Ammon's horn (tissue), 1 donor: ENCODE data around the gene ERC1.

Experiments
- DNase-seq: peaks from one replicate; pipeline ENCODE4 v3.0.0-alpha.2; 2016; ENCODE audit warnings: low spot score

The ERC1 gene

DNA sequence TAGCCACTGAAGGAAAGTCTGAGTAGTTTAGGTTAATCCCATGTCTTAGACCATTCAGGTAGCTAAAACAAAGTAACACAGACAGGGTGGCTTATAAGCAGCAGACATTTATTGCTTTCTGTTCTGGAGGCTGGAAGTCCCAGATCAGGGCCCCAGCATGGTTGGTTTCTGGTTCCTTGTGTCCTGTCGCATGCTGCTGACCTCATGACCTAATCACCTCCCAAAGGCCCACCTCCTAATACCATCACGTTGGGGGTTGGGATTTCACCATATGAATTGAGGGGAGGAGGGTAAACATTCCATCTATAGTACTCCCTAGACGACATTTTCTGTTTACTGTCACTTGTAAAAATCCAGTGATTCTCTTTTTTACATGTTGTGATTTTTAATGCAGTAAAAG is 454.8 kb downstream of the ERC1 start:
- no peak for DNase-seq

DNA sequence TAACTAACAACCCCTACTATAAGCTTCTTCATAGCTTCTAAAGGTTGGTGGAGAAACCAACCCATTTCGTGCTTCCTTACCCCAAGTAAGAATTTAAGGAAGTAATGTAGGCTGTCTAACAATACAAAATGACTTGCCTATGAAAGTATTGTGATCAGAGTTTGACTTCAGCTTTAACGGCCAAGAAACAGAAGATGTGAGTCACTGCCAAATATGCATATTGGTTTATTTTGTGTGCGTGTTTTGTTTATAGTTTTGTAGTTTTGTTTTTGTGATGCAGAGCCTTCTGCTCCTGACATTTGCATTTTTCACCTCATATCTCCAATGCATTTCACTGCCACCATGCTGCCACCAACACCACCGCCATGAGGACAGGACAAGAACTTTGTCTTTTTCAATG is 457.3 kb downstream of the ERC1 start:
- no peak for DNase-seq

DNA sequence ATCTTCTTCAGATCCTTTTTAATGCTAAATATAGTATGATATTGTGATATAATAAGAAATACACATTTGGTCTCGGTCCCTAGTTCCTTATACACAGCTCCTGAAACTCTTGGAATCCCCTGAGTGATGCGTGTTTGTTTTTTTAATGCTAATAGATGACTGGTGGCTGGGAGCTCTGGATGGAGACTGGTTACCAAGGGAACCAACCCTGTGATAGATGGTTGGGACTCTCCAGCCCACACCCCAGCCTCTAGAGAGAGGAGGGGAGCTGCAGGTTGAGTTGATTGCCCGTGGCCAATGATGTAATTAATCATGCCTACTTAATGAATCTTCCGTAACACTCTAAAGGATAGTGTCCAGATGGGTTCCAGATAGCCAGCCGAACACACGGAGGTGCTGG is 462.8 kb downstream of the ERC1 start:
- no peak for DNase-seq

DNA sequence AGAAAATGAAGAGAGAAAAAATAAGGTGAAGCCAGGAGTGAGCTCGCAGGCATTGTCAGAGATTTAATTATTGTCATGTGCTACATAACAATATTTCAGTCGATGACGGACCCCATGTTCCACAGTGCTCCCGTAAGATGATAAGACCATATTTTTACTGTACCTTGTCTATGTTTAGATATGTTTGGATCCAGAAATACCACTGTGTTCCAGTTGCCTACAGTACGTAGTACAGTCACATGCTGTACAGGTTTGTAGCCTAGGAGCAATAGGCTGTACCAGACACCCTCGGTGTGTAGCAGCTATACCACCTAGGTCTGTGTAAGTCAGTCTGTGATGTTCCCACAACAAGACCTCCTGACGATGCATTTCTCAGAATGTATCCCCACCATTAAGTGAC is 465.9 kb downstream of the ERC1 start:
- DNase-seq = no peak

DNA sequence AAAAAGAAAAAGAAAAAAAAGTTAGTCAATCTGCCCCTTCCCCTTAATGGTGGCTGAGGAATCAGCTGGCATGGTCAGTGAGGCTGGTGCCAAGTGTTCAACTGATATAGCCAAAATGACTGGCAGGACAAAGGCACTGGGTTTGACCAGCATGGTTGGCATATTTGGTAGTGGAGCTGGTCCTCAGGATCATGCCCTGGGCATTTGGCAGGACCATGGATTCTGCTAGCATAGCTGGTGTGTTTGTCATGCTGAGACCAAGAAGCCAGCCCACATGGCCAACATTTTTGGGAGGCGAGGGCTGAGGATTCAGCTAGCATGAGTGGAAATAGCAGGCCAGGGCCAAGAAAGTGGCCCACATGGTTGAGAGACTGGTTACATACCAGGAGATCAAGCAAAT is 466.9 kb downstream of the ERC1 start:
- DNase-seq = no peak

DNA sequence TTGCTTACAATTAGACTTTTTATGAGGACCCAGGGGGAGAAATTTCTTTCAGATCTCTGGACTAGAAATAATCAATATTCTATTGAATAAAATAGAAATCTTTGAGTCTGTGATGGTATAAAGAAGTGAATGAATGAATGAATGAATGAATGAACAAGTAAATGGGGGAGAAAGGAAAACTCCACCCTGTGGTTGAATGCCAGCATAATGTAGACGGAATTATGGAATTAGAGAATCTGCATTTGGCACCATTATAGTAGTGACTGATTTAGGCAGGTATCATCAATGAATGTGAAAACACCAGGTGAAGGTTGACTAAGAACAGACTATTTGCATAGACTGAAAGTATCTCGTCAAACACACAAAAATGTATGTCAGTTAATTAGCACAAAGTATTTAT is 468.3 kb downstream of the ERC1 start:
- no peak for DNase-seq

DNA sequence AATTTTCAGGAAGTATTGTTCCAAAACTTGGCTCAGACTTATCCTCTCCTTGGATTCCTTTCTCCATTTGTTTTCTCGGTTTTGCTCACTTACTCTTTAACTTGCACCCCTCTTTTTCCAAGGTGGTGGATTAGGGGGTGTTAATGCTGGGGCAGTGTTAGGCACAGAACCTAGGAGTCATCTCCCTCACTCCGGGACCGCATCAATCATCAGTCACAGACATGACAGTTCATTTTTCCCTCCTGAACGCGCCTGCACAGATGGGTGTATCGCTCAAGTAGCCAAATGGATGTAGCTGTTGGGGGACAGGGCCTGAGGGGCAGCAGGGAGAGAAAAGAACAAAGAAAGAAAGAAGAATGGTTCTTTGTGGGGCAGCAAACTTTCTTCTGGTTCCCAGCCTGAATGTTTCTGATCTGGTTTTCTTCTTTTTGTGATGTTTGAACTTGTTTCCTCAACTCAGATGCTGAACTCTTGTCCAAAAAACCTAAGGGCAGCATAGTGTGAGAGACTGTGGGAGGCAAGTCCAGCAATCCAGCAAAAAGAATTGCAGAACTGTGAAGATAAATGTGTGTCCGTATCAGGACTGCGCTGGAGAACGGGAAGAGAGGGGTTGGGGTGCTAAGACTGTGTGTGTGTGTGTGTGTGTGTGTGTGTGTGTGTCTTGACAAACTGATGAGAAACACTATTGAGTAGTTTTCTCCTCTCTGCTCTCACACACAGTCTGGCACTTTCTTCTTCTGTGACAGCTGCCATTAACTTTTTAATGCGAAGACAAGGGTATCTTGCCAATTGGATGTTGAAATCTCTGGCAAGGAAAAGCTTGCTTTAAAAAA is 472.3 kb downstream of the ERC1 start:
- no peak for DNase-seq

DNA sequence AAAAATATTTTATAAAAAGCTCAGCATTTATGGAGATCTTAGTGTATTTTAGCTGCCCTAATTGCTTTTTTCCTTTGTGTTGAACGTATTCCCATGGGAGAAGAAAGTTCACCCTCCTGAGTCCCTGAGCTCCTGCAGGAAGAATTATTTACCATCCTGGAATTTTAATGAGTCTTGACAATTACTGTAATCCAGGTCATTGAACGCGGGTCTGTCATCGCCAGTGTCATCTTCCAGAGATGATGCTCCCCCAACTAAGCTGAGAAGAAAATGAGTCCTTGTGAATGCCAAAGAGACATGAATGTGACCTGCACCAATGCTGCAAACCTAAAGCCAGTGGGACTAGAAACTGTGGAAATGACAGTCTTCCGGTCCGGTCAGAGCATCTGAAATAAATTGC is 473.9 kb downstream of the ERC1 start:
- no peak for DNase-seq

DNA sequence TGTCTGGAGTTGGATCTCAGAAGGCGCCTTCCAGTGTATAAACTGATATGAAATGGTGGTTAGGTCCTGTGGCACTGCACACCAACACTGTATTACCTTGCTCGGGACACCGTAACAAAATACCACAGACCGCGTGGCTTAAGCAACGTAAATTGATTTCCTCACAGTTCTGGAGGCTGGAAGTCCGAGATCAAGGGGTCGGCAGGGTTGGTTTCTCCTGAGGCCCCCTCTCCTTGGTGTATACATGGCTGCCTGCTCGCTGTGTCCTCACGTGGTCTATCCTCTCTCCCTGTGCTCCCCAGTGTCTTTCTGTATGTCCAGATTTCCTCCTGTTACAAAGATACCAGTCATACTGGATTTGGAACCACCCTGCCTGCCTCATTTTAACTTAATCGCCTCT is 475.0 kb downstream of the ERC1 start:
- no peak for DNase-seq

DNA sequence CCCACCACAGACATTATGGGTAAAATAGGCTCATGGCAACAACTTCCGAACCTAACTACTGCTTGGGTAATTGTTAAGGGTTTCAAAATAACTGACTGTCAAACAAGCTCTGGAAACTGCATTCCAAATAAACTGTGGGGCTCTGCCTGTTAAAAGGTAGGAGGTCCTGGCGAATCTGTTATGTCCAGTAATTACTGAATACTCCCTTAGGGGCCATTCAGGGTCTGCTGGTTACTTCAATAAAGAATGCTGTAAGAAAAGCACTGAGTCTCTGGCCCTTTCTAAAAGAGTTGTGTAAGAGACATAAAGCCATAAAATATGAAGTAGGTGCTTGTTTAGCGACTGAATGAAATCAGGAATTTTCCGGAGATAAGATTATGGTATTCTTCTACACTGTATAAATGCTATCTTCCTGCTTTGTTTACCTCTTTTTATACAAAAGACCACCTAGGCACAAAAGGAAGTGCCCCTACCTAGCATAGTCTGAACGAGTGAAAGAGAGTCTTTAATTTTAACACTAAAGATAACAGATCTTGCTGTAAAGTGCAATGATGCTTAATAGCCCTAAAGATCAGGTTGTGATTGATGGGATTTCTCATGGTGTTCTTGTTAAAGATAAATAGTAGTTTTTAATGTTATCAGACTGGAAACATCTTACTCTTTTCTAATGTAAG is 475.6 kb downstream of the ERC1 start:
- no peak for DNase-seq

DNA sequence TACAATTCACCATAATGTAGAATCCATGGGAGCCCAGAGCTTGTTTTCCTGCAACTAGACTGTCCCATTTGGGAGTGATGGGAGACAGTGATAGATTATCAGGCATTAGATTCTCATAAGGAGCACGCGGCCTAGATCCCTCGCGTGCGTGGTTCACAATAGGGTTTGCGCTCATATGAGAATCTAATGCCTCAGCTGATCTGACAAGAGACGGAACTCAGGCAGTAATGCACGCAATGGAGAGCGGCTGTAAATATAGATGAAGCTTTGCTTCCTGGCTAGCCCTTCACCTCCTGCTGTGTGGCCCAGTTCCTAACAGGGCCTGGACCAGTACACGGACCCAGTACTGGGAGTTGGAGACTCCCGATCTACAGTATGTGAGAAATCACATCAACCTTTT is 476.7 kb downstream of the ERC1 start:
- DNase-seq = no peak

DNA sequence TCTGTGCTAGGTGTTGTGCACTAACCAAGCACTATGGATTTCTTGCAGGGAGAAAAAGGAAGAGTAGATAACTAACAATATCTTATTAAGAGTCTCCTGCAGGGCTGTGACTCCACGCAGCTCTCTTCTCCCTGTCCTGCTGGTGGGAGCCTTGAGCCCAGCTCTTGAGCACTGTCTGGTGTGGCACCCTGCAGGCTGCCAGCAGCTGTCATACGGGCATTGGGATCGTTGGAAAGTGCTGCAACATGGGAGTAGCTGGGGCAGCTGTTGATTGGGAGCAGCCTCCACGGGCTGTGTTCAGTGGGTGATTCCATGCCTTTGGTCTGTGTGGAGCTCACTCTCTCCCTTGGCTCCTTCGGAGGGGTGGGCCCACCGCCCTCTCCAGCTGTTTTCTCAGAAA is 478.0 kb downstream of the ERC1 start:
- DNase-seq = no peak

DNA sequence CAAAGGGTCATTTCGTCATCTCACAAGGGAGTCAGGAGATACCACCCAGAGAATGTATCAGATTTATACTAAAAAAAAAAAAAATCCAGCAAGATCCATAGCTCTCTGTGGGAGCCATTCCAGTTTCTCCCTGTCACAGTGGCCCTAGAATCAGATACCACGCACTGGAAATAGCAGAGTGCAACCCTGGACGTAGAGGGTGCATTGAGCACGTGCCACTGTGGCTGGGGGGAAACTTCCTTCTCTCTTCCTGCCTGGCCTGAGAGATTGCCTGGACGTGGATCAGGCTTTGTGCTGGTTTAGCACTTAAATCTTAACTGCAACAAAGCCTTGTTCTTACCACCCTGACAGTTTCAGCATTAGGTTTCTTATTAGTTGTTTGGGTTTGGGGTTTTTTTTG is 479.0 kb downstream of the ERC1 start:
- no peak for DNase-seq

DNA sequence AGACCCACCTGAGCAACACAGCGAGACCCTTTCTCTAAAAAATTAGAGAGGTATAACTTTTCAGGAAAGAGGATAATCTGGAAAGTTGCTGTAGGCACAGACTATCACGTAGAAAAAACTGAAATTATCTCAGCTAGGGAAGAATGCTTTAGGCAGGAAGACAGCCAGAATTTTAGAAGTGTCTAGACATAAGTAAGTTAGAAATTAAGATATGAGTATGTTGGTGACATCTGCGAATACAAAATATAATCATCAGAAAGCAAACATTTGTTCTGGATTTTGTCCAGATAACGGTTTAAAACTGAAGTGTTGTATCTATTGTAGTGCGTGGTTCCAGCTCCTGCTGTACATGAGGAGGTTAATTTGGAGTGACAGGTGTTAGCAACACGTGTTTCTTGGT is 480.2 kb downstream of the ERC1 start:
- no peak for DNase-seq

DNA sequence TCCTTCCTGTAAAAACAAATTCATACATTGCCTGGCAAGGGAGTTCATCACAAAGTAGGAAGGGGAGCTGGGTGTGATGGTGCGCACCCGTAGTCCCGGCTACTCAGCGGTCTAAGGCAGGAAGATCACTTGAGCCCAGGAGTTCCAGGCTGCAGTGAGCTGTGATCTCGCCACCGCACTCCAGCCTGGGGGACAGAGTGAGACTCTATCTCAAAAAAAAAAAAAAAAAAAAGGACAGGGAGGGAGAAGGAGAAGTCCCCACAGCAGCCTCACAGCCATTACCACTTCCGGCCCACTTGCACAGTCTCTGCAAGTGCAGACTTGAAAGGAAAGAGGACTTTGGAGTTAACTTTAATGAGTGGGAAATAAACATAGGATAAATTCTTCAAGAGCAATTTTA is 482.4 kb downstream of the ERC1 start:
- DNase-seq = peak; percentile 45

DNA sequence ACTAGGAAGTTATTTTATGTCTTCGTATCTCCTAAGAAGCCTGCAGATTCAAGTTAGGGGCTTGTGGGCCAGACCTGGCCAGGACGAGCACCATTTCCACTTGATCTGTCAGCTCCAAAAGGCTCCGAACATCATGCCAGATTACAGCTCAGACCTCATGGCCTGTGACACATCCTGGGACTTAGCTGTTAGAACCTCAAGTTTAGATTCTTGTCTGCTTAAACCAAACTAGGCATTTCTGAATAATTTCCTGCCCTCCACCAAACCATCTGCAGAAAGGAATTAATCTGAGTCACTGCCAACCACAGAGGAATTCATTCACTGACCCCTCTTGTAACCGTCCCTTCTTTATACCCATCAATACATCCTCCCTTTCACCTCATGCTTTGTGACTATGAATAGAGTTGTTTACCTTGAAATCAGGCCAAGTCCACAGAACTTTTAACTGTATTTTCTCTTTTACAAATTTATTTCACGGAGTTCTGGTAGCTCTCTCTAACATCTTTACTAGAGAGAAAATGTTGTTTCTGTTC is 483.1 kb downstream of the ERC1 start:
- no peak for DNase-seq

DNA sequence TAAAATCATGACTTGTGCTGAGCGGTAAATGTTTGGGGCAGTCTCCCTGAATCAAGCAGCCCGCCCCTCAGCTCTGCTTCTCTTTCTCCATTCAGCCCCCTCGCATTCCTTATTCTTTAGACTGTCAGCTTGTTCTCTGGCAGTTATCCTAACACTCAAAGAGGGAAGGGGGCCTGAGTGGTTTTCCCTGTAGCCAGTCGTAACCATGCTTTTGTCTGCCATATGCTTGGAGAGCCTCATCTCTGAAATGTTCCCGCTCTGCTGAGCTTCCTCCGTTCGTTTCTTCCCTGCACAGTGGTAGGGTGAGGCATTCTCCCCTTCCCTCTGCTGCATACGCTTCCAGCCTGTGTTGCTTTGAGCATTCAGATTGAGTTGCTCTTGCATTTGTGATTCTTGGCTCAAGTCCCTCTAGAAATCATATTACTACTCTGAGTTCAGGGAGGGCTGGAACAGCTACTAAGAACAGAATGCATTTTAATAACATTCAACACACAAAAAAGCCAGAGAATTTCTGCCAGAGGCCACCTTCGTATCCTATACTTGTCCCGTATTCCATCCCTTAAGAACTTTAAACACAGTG is 483.6 kb downstream of the ERC1 start:
- no peak for DNase-seq

DNA sequence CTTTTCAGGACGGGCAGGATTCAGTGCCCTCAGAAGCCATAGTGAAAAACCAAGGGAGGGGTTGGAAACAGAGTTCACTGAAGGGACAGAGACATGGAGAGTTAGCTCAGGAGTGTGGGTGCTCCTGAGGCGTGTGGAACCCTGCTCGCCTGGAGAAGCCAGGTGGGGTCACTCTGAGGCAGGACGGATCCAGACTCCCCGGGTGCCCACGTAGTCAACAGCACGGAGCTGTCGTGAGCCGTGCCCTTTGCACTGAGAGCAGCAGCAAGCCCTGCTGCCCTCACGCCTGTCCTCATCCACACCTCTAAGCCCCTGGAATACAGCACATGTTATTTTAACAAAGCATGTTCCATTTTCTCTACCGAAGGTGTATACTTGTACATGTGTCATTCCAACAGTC is 488.6 kb downstream of the ERC1 start:
- no peak for DNase-seq

DNA sequence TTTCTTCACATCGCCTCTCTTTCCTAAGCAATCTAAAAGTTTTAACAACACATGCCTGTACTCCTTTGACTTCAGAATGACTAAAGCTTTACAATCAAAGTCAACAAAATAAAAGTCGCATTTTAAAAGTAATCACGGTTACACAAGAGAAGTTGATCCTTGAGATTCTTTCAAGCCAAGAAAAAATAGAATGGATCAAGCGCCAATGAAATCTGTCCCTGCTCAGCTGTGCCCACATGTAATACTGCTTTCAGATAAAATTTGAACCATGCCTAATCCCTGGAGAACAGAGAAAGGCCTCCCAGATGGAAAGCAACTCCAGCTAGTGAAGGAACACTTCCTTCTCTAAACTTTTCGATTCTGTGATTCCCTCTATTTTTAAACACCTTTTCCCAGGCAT is 490.3 kb downstream of the ERC1 start:
- no peak for DNase-seq

DNA sequence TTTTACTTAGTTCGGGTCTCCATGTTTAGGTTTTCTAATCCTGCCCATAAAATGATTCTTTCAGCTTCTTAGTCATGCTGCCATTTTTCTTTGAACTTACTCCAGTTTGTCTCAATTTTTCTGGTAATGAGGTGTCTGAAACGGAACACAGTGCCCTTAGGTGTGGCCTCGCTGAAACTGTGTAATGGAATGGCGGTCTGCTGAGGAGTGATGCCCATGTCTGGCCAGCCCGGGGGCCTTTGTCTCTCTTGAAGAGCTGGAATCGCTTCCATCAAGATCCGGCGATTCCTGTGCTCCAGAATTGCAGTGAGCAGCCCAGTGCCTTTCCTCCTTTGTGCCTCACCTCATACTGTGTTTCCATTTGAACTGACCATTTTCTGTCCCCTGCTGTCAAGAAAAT is 490.9 kb downstream of the ERC1 start:
- DNase-seq = no peak

DNA sequence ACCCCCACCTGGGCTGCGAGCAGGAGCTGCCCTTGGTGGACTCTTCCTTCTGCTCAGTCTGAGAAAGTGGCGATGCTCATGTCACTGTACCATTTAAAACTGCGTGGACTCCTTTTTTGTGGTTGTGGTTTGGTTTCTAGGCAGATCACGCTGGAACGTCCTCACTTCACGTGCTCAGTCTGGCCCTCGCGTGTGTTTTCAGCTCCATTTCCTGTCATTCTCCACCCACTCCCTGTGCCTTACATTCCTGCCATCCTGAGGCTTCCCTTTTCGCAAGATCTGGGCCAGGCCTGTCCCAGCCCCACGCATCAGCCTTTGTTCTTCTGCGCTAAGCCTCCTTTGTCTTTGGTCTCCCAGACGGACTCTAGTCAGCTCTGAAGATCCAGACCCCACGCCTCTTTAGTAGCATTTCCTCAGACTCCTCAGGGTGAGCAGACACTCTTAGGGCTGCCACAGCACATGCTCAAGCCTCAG is 497.9 kb downstream of the ERC1 start:
- no peak for DNase-seq

DNA sequence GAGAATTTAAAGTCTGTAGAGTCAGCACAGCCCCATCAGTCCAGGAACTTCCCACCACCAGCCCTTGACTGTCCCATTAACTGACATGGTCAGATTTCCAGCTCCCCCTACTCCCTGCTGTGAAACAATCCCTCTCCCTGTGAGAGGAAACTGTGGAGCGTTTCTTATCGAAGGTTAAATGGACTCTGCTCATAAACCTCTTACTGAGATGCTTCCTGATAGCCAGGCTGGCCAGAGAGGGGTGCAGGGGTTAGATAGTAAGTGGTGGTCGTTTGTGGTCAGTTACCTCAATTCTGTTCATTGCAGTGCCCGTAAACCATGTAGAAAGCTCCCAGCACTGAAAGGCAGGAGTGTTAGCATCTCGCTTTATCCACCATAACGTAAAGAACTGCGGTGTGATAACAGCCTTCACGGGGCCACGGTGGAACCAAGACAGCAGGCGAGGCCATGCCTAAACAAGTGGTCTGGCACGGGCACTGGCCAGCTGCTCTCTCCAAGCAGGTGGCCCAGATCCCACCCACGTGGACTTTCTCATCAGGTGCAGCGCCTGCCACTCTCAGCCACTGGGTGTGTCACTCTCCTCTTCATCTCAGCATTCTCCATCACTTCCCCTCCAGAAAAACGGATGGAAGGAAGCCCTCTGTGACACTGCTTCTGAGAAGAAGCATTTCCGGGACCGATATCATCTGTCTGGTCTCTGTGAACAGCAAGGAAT is 501.1 kb downstream of the ERC1 start:
- no peak for DNase-seq
